Stimulated activated CD4-positive, alpha-beta T cell treated with anti-CD3 and anti-CD28 coated beads, TNF-alpha, amount 100 ng/mL, for 24 hours (primary cell): ENCODE data around the gene GM2A.
"Not testable (repeated sequence)": the region's sequence is repeated elsewhere in the genome, so short reads cannot be mapped to it uniquely, and the experiment has no call there.

ENCODE experiments used
- DNase-seq, 3 experiments: peaks; one replicate each; pipeline ENCODE4 v3.0.0-alpha.2; 2020; ENCODE audit warnings: low read depth in 3 of 3

The GM2A gene

DNA sequence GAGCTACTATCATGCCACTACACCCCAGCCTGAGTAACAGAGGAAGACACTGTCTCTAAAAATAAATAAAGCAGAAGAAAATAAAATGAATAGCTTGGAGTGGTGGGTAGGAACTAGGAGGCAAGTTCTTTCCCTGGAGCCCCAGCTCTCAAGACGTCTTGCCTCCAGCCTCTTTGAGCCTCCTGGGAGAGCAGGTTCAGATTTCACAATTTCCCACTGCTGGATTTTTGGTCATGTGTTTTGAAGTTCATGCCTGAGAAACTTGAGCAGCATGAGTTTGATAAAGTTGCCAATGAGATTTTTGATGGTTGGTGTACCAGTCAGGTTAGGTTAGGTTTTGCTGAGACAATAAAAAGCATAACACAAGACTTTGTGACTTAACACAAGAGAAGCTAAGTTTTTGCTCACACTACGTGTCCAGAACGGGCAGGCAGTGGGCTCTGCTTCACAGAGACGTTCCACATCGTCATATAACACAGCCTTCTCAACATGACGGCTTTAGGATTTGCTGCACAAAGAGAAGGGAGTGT, 25.0 kb upstream of the GM2A start:
- DNase-seq: no peak

- DNase-seq: no peak
Measured at GRCh38 chr5:151228986-151229385, 24.0 kb upstream of the GM2A start.

GRCh38 chr5:151230048-151230680, 22.8 kb upstream of the GM2A start:
- DNase-seq: no peak

- no peak for DNase-seq
Measured at GRCh38 chr5:151231359-151231758, 21.6 kb upstream of the GM2A start.

- no peak for DNase-seq
Measured at GRCh38 chr5:151233616-151234085, 19.3 kb upstream of the GM2A start.

- DNase-seq: no peak
Measured at GRCh38 chr5:151234476-151235238, 18.3 kb upstream of the GM2A start.

DNA sequence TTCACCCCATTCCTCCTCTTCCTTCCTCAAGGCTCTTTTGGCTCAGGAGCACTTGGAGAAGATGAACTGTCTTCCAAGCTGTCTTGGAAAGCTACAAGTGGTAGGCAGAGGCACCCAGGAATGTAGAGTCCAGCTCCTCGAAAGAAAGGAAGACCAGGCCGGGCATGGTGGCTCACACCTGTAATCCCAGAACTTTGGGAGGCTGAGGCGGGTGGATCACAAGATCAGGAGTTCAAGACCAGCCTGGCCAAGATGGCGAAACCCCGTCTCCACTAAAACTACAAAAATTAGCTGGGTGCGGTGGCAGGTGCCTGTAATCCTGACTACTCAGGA, 17.8 kb upstream of the GM2A start:
- not testable (repeated sequence) for DNase-seq

GRCh38 chr5:151236888-151237287, 16.1 kb upstream of the GM2A start:
- no peak for DNase-seq

DNA sequence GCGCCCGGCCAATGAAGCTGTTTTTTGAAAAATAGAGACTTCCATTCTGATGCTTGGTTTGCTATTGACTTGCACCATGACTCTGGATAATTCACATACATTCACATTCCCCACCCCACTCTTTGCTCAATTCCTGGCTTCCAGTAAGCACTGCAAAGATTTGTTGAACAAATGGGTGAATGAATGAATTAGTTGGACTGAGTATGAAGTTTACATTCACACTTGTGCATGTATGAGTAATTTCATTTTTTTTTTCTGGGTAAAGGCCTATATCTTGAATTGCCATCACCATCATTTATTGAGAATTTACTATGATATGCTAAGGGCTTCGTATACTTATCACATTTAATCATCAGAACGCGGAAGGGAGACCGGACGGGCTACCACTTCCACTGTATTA, 15.3 kb upstream of the GM2A start:
- DNase-seq: no peak

- no peak for DNase-seq
Measured at GRCh38 chr5:151238303-151238741, 14.7 kb upstream of the GM2A start.

GRCh38 chr5:151239237-151239861, 13.6 kb upstream of the GM2A start:
- DNase-seq: peak in 1 of 3 experiments; percentile 63

- not testable (repeated sequence) for DNase-seq
Measured at GRCh38 chr5:151240268-151240835, 12.6 kb upstream of the GM2A start.

GRCh38 chr5:151240924-151241635, 11.9 kb upstream of the GM2A start:
- no peak for DNase-seq

GRCh38 chr5:151243127-151243526, 9.9 kb upstream of the GM2A start:
- DNase-seq: no peak

GRCh38 chr5:151243564-151243963, 9.4 kb upstream of the GM2A start:
- DNase-seq: no peak

- no peak for DNase-seq
Measured at GRCh38 chr5:151244206-151244605, 8.8 kb upstream of the GM2A start.

- DNase-seq: no peak
Measured at GRCh38 chr5:151245680-151246219, 7.2 kb upstream of the GM2A start.

DNA sequence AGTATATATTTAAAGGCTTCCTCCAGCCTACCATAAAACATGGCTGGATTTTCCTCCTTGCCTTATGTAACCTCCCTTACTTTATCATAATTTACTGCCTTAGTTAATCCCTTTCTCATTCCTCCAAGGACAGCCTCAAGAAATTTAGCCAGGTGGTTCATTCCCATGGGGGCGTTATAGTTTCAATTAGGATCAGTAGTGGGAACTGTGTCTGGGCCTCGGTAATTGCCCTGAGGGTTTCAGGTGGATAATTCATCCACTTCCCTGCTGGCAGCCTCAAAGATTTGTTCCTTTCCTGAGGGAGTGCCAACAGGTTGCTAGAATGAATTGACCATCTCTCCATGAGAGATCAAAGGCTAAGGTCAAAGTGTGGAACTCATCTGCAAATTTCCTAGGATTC, 4.3 kb upstream of the GM2A start:
- no peak for DNase-seq

- no peak for DNase-seq
Measured at GRCh38 chr5:151249281-151249680, 3.7 kb upstream of the GM2A start.

GRCh38 chr5:151250346-151251000, 2.5 kb upstream of the GM2A start:
- no peak for DNase-seq

GRCh38 chr5:151251001-151251551, 1.9 kb upstream of the GM2A start:
- peak in 2 of 3 experiments; percentile 21 to 22 for DNase-seq
